GM23248 (cell line): ENCODE results near the gene CD164L2. TPM values are rescaled to one million over a fixed set of nuclear protein-coding genes. Genes with fewer than 3 reads are reported as not detected.
"Not testable (repeated sequence)": the region's sequence is repeated elsewhere in the genome, so short reads cannot be mapped to it uniquely, and the experiment has no call there.

ENCODE experiments used
- DNase-seq: peaks from one replicate; pipeline ENCODE4 v3.0.0-alpha.2; 2015
- H2AFZ ChIP-seq: fragments of 200-600 bp; sonication (generic); 2 replicates; pipeline ENCODE4 v1.6.1; 2016; ENCODE audit warnings: antibody characterized with exemption
- H3F3A ChIP-seq: fragments of 200-600 bp; sonication (generic); 2 replicates; pipeline ENCODE4 v1.6.1; 2016; ENCODE audit warnings: mild to moderate bottlenecking, antibody characterized with exemption, mixed run types; ENCODE audit not compliant: insufficient read depth
- H3K27ac ChIP-seq: fragments of 200-600 bp; sonication (generic); 2 replicates; pipeline ENCODE4 v1.5.1; 2016; ENCODE audit warnings: mild to moderate bottlenecking
- H3K27me3 ChIP-seq: fragments of 200-600 bp; sonication (generic); replicated peaks from 2 replicates; pipeline ENCODE4 v1.6.1; 2016; ENCODE audit warnings: mild to moderate bottlenecking; ENCODE audit not compliant: insufficient read depth
- H3K36me3 ChIP-seq: fragments of 200-600 bp; sonication (generic); 2 replicates; pipeline ENCODE4 v1.6.1; 2016; ENCODE audit warnings: low read depth, mild to moderate bottlenecking
- H3K4me1 ChIP-seq: fragments of 200-600 bp; sonication (generic); 2 replicates; pipeline ENCODE4 v1.6.1; 2016; ENCODE audit warnings: mild to moderate bottlenecking; ENCODE audit not compliant: insufficient read depth
- H3K4me2 ChIP-seq: fragments of 200-600 bp; sonication (generic); one replicate; pipeline ENCODE4 v1.6.1; 2016; ENCODE audit warnings: mild to moderate bottlenecking; ENCODE audit not compliant: unreplicated experiment
- H3K4me3 ChIP-seq: fragments of 200-600 bp; sonication (generic); 2 replicates; pipeline ENCODE4 v1.5.1; 2016; ENCODE audit warnings: mild to moderate bottlenecking
- H3K79me2 ChIP-seq: fragments of 200-600 bp; sonication (generic); 2 replicates; pipeline ENCODE4 v1.6.1; 2016; ENCODE audit warnings: mild to moderate bottlenecking; ENCODE audit not compliant: insufficient read depth
- H3K9ac ChIP-seq: fragments of 200-600 bp; sonication (generic); 2 replicates; pipeline ENCODE4 v1.6.1; 2016; ENCODE audit warnings: mild to moderate bottlenecking
- H3K9me2 ChIP-seq: fragments of 200-600 bp; sonication (generic); 2 replicates; pipeline ENCODE4 v1.6.1; 2016; ENCODE audit warnings: mixed run types, mild to moderate bottlenecking, moderate library complexity; ENCODE audit not compliant: insufficient read depth
- H3K9me3 ChIP-seq: fragments of 200-600 bp; sonication (generic); one replicate; pipeline ENCODE4 v1.6.1; 2017; ENCODE audit warnings: low read depth
- H4K20me1 ChIP-seq: fragments of 200-600 bp; sonication (generic); 2 replicates; pipeline ENCODE4 v1.6.0; 2016; ENCODE audit not compliant: insufficient read depth
- EZH2 ChIP-seq: fragments of 200-600 bp; sonication (generic); IDR thresholded peaks from 2 replicates; pipeline ENCODE4 v1.6.1; 2018; ENCODE audit warnings: antibody characterized with exemption, mild to moderate bottlenecking; ENCODE audit not compliant: insufficient read depth, poor library complexity, severe bottlenecking
- EZH2phosphoT487 ChIP-seq: fragments of 200-600 bp; sonication (generic); IDR thresholded peaks from 2 replicates; pipeline ENCODE4 v1.6.1; 2018; ENCODE audit warnings: antibody characterized with exemption, moderate library complexity, mild to moderate bottlenecking, low read depth; ENCODE audit not compliant: insufficient read depth
- WGBS, 2 experiments: methylation state at CpG; one replicate each; pipeline ENCODE4 v1.1.6; 2015 to 2017; ENCODE audit warnings: low lambda C conversion rate in 2 of 2, low coverage in 1 of 2; ENCODE audit errors: missing lambda C conversion rate in 2 of 2; 5-methylcytosine and 5-hydroxymethylcytosine counted together
- in situ Hi-C: fragments of 300-500 bp; cut with MboI; formaldehyde crosslinking; loops from 2 replicates; pipeline ENCODE4 v1.15.0; 2020
- polyA plus RNA-seq: library from polyadenylated mRNA; unstranded; fragments of >200 nt; fragmentation: Nextera tagmentation; extraction: Ambion mirVana; gene quantifications from 2 replicates; pipeline ENCODE4 v1.2.1, GENCODE V29; 2016
- total RNA-seq: library from RNA; depleted of rRNA; stranded (reverse); fragments of >200 nt; shearing (Covaris generic); gene quantifications from 2 replicates; pipeline ENCODE4 v1.2.3, GENCODE V29; 2014

CD164L2 gene
- total and polyA plus RNA-seq, 2 experiments from 2014 or later, result not detected

- no peaks in the 10 kb centered on the region for H3K9me2 ChIP-seq
- no peak overlapping the region for H2AFZ ChIP-seq
- H3K4me2 ChIP-seq, result no peak overlapping the region
- H3K79me2 ChIP-seq, result peaks cover 4% of the 10 kb centered on the region
- H3K9me3 ChIP-seq, result no peaks in the 10 kb centered on the region
- DNase-seq, result no peak
- H3K27ac ChIP-seq, result no peak overlapping the region
- H3F3A ChIP-seq, result peaks cover 18% of the 10 kb centered on the region
- WGBS, 2 experiments, result 89% methylated on average over 9 of the region's 9 CpGs
- no peak overlapping the region for H3K9ac ChIP-seq
- peaks cover 25% of the 10 kb centered on the region; the same call in 1 of the 2 replicates for H3K36me3 ChIP-seq
- H3K4me1 ChIP-seq, result peaks cover 30% of the 10 kb centered on the region
- H4K20me1 ChIP-seq, result no peaks in the 10 kb centered on the region
- no peak overlapping the region for H3K4me3 ChIP-seq
- H3K27me3 ChIP-seq, result no peaks in the 10 kb centered on the region
- in situ Hi-C loops, result loop anchor here (25.0 kb wide), 1 partner anchor 204 kb away; the partner anchor contains the start of gene AHDC1
- TF ChIP-seq EZH2 (no peak), EZH2phosphoT487 (no peak)
Measured at GRCh38 chr1:27408151-27408550, 25.0 kb upstream of the CD164L2 start.

GRCh38 chr1:27406791-27407190 lies 23.7 kb upstream of the CD164L2 start:
- not testable (repeated sequence) for H3K27ac ChIP-seq, H3K9me3 ChIP-seq, H3K9me2 ChIP-seq, DNase-seq, H3K4me2 ChIP-seq, H2AFZ ChIP-seq, H4K20me1 ChIP-seq, H3K79me2 ChIP-seq, H3K9ac ChIP-seq, H3K4me3 ChIP-seq, H3K27me3 ChIP-seq
- Histone ChIP-seq H3F3A (peaks cover 29% of the 10 kb centered on the region), H3K4me1 (peaks cover 42% of the 10 kb centered on the region), H3K36me3 (peaks cover 11% of the 10 kb centered on the region; the same call in 1 of the 2 replicates)
- in situ Hi-C loops, result loop anchor here (25.0 kb wide), 1 partner anchor 206 kb away; the partner anchor contains the start of gene AHDC1
- WGBS, 2 experiments, result 88 to 93% methylated on average over 2 of the region's 2 CpGs

GRCh38 chr1:27406362-27406680 lies 23.2 kb upstream of the CD164L2 start:
- Histone ChIP-seq H3K79me2 (no peaks in the 10 kb centered on the region), H4K20me1 (no peaks in the 10 kb centered on the region), H3K9me3 (no peaks in the 10 kb centered on the region), H3K4me2 (no peak overlapping the region), H3K27ac (no peak overlapping the region), H2AFZ (no peak overlapping the region), H3K9me2 (no peaks in the 10 kb centered on the region), H3K4me3 (no peak overlapping the region), H3K27me3 (no peaks in the 10 kb centered on the region), H3K4me1 (peaks cover 42% of the 10 kb centered on the region), H3K9ac (no peak overlapping the region), H3F3A (peaks cover 34% of the 10 kb centered on the region), H3K36me3 (peaks cover 10% of the 10 kb centered on the region; the same call in 1 of the 2 replicates)
- TF ChIP-seq EZH2 (no peak), EZH2phosphoT487 (no peak)
- DNase-seq, result no peak
- in situ Hi-C loops, result loop anchor here (25.0 kb wide), 1 partner anchor 206 kb away; the partner anchor contains the start of gene AHDC1
- WGBS, 2 experiments, result 29 to 44% methylated on average over 4 of the region's 4 CpGs

GRCh38 chr1:27405598-27406361 lies 22.6 kb upstream of the CD164L2 start:
- not testable (repeated sequence) for H3K36me3 ChIP-seq, H2AFZ ChIP-seq, H3K9me2 ChIP-seq, H3K27me3 ChIP-seq, H3K9me3 ChIP-seq, H3K4me3 ChIP-seq, DNase-seq, H4K20me1 ChIP-seq, H3K79me2 ChIP-seq, H3K9ac ChIP-seq
- peak overlapping the region; percentile 7 for H3K4me2 ChIP-seq
- H3K27ac ChIP-seq, result peak overlapping the region; percentile 81; the same call in 1 of the 2 replicates
- peaks cover 42% of the 10 kb centered on the region for H3K4me1 ChIP-seq
- H3F3A ChIP-seq, result peaks cover 37% of the 10 kb centered on the region
- in situ Hi-C loops, result loop anchor here (25.0 kb wide), 1 partner anchor 207 kb away; the partner anchor contains the start of gene AHDC1
- WGBS, 2 experiments, result 44 to 54% methylated on average over 16 to 18 of the region's 18 CpGs
